Suprapubic skin (tissue), 4 donors: Measurements from ENCODE around the gene SOS1. TPM values are rescaled to one million over a fixed set of nuclear protein-coding genes. Genes with fewer than 3 reads are reported as not detected.

Experiments used
- DNase-seq, 2 donors: peaks; one replicate each; pipeline ENCODE4 v3.0.0-alpha.2; 2019; ENCODE audit warnings: low spot score in 2 of 2
- H3K27ac ChIP-seq: fragments of 200-600 bp; sonication (generic); one replicate; pipeline ENCODE4 v1.5.1; 2019
- H3K27me3 ChIP-seq: fragments of 200-600 bp; sonication (generic); one replicate; pipeline ENCODE4 v1.5.1; 2019
- H3K36me3 ChIP-seq: fragments of 200-600 bp; sonication (generic); one replicate; pipeline ENCODE4 v1.5.1; 2019
- H3K4me1 ChIP-seq: fragments of 200-600 bp; sonication (generic); one replicate; pipeline ENCODE4 v1.5.1; 2019
- H3K4me3 ChIP-seq: fragments of 200-600 bp; sonication (generic); one replicate; pipeline ENCODE4 v1.5.1; 2019; ENCODE audit warnings: mild to moderate bottlenecking
- H3K9me3 ChIP-seq: fragments of 200-600 bp; sonication (generic); one replicate; pipeline ENCODE4 v1.5.1; 2019
- EP300 ChIP-seq: sonication (generic); formaldehyde crosslinking; IDR thresholded peaks from one replicate; pipeline ENCODE4 v1.6.1; 2017; ENCODE audit warnings: antibody characterized with exemption
- POLR2A ChIP-seq, 2 donors: fragments of 450-650 bp; IDR thresholded peaks; one replicate each; pipeline ENCODE4 v1.6.1; 2017; ENCODE audit warnings: antibody characterized with exemption in 2 of 2, mild to moderate bottlenecking in 2 of 2, moderate library complexity in 2 of 2
- POLR2AphosphoS5 ChIP-seq, 3 donors: sonication (generic); formaldehyde crosslinking; IDR thresholded peaks; one replicate each; pipeline ENCODE4 v1.6.1; 2017; ENCODE audit warnings: antibody characterized with exemption in 3 of 3
- WGBS: methylation state at CpG from one replicate; pipeline ENCODE4 v1.1.5; 2018; 5-methylcytosine and 5-hydroxymethylcytosine counted together
- total RNA-seq, 4 donors: library from RNA; depleted of rRNA; stranded (reverse); fragments of >200 nt; gene quantifications; one replicate each; pipeline ENCODE4 v1.1.0, GENCODE V29; 2016
- TF ChIP-seq, protein P1 (sequence below), 2 donors: fragments of 200-600 bp in 1 of 2; fragments of 450-650 bp in 1 of 2; sonication (generic) in 1 of 2; IDR thresholded peaks; one replicate each; pipeline ENCODE4 v1.5.1; 2016 to 2019; ENCODE audit warnings: antibody characterized with exemption in 2 of 2, mild to moderate bottlenecking in 1 of 2, moderate library complexity in 1 of 2

Gene SOS1
- total RNA-seq, 4 donors from 2014 or later: 18.3 to 38.3 (median 27.7) TPM

DNA sequence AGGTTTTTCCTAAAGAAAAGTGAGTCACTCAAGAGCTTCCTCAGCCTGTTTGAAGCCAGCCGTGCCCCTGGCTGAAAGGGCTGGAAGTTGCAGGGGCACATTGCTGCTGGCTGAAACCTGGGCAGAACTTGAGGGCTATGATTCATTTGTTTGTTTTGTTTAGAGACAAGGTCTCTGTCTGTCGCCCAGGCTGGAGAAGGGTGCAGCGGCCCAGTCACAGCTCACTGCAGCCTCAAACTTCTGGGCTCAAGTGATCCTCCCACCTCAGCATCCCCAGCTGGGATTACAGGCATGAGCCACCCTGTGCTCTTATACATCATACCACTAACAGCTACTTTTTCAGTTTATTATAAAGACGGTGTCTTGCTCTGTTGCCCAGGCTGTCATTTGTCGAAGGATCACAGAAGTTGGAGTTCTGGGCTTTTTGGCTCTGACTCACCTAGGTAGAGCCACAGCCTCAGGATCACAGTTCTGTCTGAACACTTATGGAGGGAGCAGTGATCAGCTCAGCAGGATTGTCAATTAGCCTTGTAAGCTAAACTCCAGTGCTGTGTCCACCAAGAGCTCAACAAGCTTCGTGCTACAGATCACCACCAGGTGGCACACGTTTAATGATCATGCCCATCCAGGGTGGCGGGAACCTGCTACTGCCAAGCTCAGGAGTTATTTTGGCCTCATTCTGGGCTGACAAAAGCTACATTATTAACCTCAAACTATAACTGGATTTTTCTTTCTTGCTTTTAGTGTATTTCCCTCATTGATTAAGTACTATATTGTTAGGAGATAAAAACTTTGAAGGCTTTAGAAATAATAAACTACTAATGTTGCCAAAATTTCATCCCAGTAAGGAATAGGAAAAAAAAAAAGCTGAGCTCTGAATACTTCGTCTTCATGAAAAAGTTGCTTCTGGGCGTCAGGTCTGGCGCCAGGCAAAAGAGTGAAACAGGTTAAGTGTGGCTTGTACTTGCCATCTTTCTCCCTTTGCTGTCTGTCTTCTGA is 173.3 kb downstream of the SOS1 start:
- TF ChIP-seq EP300: no peak
- TF ChIP-seq, protein P1, sequence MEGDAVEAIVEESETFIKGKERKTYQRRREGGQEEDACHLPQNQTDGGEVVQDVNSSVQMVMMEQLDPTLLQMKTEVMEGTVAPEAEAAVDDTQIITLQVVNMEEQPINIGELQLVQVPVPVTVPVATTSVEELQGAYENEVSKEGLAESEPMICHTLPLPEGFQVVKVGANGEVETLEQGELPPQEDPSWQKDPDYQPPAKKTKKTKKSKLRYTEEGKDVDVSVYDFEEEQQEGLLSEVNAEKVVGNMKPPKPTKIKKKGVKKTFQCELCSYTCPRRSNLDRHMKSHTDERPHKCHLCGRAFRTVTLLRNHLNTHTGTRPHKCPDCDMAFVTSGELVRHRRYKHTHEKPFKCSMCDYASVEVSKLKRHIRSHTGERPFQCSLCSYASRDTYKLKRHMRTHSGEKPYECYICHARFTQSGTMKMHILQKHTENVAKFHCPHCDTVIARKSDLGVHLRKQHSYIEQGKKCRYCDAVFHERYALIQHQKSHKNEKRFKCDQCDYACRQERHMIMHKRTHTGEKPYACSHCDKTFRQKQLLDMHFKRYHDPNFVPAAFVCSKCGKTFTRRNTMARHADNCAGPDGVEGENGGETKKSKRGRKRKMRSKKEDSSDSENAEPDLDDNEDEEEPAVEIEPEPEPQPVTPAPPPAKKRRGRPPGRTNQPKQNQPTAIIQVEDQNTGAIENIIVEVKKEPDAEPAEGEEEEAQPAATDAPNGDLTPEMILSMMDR (IDR thresholded peaks at IDR 0.05): peak in 1 of 2 donors; percentile 56
- Histone ChIP-seq H3K36me3 (no peaks in the 10 kb centered on the region), H3K4me1 (no peaks in the 10 kb centered on the region), H3K4me3 (no peak overlapping the region), H3K27ac (no peak overlapping the region), H3K9me3 (no peaks in the 10 kb centered on the region), H3K27me3 (no peaks in the 10 kb centered on the region)
- 50% methylated on average over 11 of the region's 11 CpGs for WGBS
- no peak for DNase-seq

DNA sequence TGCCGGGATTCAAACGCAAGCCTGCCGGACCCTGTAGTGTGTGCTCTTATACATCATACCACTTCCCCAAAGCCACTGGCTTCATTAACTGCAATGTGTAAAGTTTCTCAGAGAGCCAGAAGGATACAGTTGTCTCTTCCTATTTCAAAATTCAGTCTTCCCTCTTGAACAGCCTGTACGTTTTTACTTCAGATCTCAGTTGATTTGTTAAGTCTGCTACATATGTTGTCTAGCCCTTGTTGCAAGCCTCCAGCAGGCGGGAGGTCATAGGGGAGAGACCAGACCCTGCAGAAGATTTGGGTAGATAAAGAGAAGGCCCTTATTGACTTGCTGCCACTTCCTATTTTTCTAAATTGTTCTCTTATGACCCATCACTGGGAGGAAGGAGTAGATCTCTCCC is 174.9 kb downstream of the SOS1 start:
- no peak overlapping the region for H3K27ac ChIP-seq
- H3K9me3 ChIP-seq: no peaks in the 10 kb centered on the region
- 85% methylated on average over 5 of the region's 5 CpGs for WGBS
- H3K4me1 ChIP-seq: no peaks in the 10 kb centered on the region
- H3K27me3 ChIP-seq: no peaks in the 10 kb centered on the region
- H3K4me3 ChIP-seq: no peak overlapping the region
- DNase-seq: no peak
- H3K36me3 ChIP-seq: no peaks in the 10 kb centered on the region
- TF ChIP-seq POLR2A (IDR thresholded peaks at IDR 0.05): no peak
- TF ChIP-seq, protein P1 (IDR thresholded peaks at IDR 0.05): no peak
- no peak for TF ChIP-seq POLR2AphosphoS5 (IDR thresholded peaks at IDR 0.05)
- TF ChIP-seq EP300: no peak

DNA sequence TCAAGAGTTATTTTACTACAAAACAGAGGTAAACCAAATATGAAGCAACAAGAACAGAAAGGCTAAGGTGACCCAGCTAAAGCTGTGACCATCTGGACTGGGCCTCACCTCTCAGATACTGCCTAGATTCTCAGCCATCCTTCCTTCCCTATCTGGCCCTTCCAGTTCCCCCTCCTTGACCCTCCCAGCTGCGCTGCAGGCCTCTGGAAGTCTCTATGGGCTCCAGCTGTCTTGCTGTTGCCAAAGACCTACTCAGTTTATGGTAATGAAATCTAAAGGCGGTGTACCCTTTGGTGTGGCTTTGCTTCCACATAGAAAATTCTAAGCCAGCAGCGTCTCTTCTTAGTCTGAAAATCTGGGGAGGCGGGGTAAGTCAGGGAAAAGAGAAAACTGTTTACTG is 175.5 kb downstream of the SOS1 start:
- Histone ChIP-seq H3K36me3 (no peaks in the 10 kb centered on the region), H3K4me3 (no peak overlapping the region), H3K27me3 (no peaks in the 10 kb centered on the region), H3K4me1 (no peaks in the 10 kb centered on the region), H3K9me3 (no peaks in the 10 kb centered on the region), H3K27ac (no peak overlapping the region)
- no peak for DNase-seq
- TF ChIP-seq EP300: no peak
- TF ChIP-seq, protein P1 (IDR thresholded peaks at IDR 0.05): no peak
- no peak for TF ChIP-seq POLR2AphosphoS5 (IDR thresholded peaks at IDR 0.05)
- TF ChIP-seq POLR2A (IDR thresholded peaks at IDR 0.05): no peak
- 84% methylated on average over 4 of the region's 4 CpGs for WGBS

DNA sequence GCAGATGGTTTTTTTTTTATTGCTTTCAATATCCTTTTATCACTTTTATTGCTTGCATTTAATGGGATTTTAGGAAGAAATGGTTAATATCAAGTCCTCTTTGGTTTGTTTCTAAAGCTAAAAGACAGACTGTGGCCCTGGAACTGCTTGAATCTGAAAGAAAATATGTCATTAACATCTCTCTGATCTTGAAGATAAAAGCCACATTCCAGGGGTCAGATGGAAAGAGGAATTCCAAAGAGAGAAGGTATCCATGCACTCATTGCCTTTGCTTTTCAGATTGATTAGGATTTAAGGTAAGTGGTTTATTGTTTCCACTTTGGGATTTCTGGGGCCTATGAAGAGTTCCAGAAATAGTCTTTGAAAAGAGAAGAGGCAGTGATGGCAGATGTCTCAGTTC is 177.1 kb downstream of the SOS1 start:
- DNase-seq: no peak

DNA sequence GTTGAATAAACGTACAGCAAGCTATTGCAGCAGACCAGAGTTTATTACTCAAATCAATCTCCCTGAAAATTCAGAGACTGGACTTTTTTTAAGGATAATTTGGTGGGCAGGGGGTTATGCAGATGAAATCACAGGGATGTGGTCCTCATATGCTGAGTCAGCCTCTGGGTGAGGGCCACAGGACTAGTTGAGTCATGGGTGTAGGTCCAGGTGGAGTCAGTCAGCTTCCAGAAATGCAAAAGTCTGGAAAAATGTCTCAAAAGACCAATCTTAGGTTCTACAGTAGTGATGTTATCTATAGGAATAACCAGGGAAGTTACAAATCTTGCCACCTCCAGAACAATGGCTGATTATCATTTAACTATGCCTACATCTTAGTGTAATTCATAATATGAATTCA is 180.1 kb downstream of the SOS1 start:
- Histone ChIP-seq H3K36me3 (no peaks in the 10 kb centered on the region), H3K27ac (no peak overlapping the region), H3K9me3 (no peaks in the 10 kb centered on the region), H3K4me1 (no peaks in the 10 kb centered on the region), H3K27me3 (no peaks in the 10 kb centered on the region), H3K4me3 (no peak overlapping the region)
- no peak for DNase-seq
- WGBS: 94% methylated on average over 1 of the region's 1 CpG
- TF ChIP-seq EP300: no peak

More for the DNA sequence above, 177.1 kb downstream of the SOS1 start:
- Histone ChIP-seq H3K27ac (no peak overlapping the region), H3K9me3 (no peaks in the 10 kb centered on the region), H3K4me1 (no peaks in the 10 kb centered on the region), H3K4me3 (no peak overlapping the region), H3K36me3 (no peaks in the 10 kb centered on the region), H3K27me3 (no peaks in the 10 kb centered on the region)
- no peak for TF ChIP-seq POLR2AphosphoS5 (IDR thresholded peaks at IDR 0.05)
- TF ChIP-seq EP300: no peak
- TF ChIP-seq POLR2A (IDR thresholded peaks at IDR 0.05): no peak
- TF ChIP-seq, protein P1 (IDR thresholded peaks at IDR 0.05): no peak
